Measurements from ENCODE around the gene CES2. TPM values are rescaled to one million over a fixed set of nuclear protein-coding genes. Genes with fewer than 3 reads are reported as not detected.
"Not testable (repeated sequence)": the region's sequence is repeated elsewhere in the genome, so short reads cannot be mapped to it uniquely, and the experiment has no call there.

The CES2 gene
- total RNA-seq, 1 experiment from 2014 or later = 29.7 TPM

GRCh38 chr16:66896682-66897081 lies 38.6 kb upstream of the CES2 start:
- CTCF ChIA-PET = interaction anchor here (1.9 to 11.5 kb wide), 4 partner anchors 14 to 55 kb away, joined by 13 to 175 read pairs (median 22); partner anchors contain the start of genes PDP2 and RRAD
- H3K27me3 Mint-ChIP-seq (ENCODE audit: low read depth); H3K9me3 Mint-ChIP-seq; DNase-seq (ENCODE audit: low spot score); ATAC-seq; H3K4me3 Mint-ChIP-seq; H3K27ac Mint-ChIP-seq; H3K4me1 Mint-ChIP-seq; POLR2A ChIA-PET; H3K36me3 Mint-ChIP-seq: not testable (repeated sequence)

- H3K27me3 Mint-ChIP-seq (ENCODE audit: low read depth) = no peaks in the 10 kb centered on the region; the same call in 1 of the 2 replicates
- CTCF ChIA-PET = interaction anchor here (0.6 to 11.5 kb wide), 4 partner anchors 12 to 145 kb away, joined by 3 to 175 read pairs (median 18); partner anchors contain the start of gene RRAD
- H3K4me1 Mint-ChIP-seq = peaks cover 8% of the 10 kb centered on the region
- POLR2A ChIA-PET = no interaction called here
- no peak overlapping the region for H3K27ac Mint-ChIP-seq
- no peak overlapping the region for H3K4me3 Mint-ChIP-seq
- DNase-seq (ENCODE audit: low spot score) (no peak), ATAC-seq (no peak)
- no peak for TF ChIP-seq NR2C2 (CRISPR knock-in tag; IDR thresholded peaks at IDR 0.05)
- no peak for TF ChIP-seq ELF4 (CRISPR knock-in tag; IDR thresholded peaks at IDR 0.05; ENCODE audit: low read depth)
- no peak for TF ChIP-seq TCF7 (CRISPR knock-in tag; IDR thresholded peaks at IDR 0.05; ENCODE audit: low read depth)
- no peak for TF ChIP-seq GRHL2 (CRISPR knock-in tag; IDR thresholded peaks at IDR 0.05; ENCODE audit: insufficient replicate concordance, severe bottlenecking)
- TF ChIP-seq GTF2I (CRISPR knock-in tag; conservative IDR thresholded peaks at IDR 0.05) = no peak
- TF ChIP-seq TEAD4 (CRISPR knock-in tag; IDR thresholded peaks at IDR 0.05) = no peak
- TF ChIP-seq RORB (CRISPR knock-in tag; IDR thresholded peaks at IDR 0.05) = no peak
- no peak for TF ChIP-seq ZSCAN18 (CRISPR knock-in tag; IDR thresholded peaks at IDR 0.05)
- TF ChIP-seq KAT7 (CRISPR knock-in tag; IDR thresholded peaks at IDR 0.05; ENCODE audit: borderline replicate concordance) = no peak
- TF ChIP-seq IRF1 (CRISPR knock-in tag; IDR thresholded peaks at IDR 0.05) = no peak
- TF ChIP-seq AFF4 (CRISPR knock-in tag; IDR thresholded peaks at IDR 0.05; ENCODE audit: borderline replicate concordance) = no peak
- TF ChIP-seq TP53 (CRISPR knock-in tag; IDR thresholded peaks at IDR 0.05) = no peak
- TF ChIP-seq HMGA2 (CRISPR knock-in tag; IDR thresholded peaks at IDR 0.05) = no peak
- no peak for TF ChIP-seq CBFB (CRISPR knock-in tag; IDR thresholded peaks at IDR 0.05; ENCODE audit: low read depth)
- TF ChIP-seq E2F5 (CRISPR knock-in tag; IDR thresholded peaks at IDR 0.05) = no peak
- no peak for TF ChIP-seq MXD4 (CRISPR knock-in tag; IDR thresholded peaks at IDR 0.05; ENCODE audit: borderline replicate concordance)
- no peaks in the 10 kb centered on the region for H3K9me3 Mint-ChIP-seq
- H3K36me3 Mint-ChIP-seq = no peaks in the 10 kb centered on the region
Observed at GRCh38 chr16:66898207-66898606, 37.1 kb upstream of the CES2 start.

- Mint-ChIP-seq H3K36me3 (no peaks in the 10 kb centered on the region), H3K9me3 (no peaks in the 10 kb centered on the region), H3K27me3 (ENCODE audit: low read depth) (no peaks in the 10 kb centered on the region; the same call in 1 of the 2 replicates), H3K4me3 (no peak overlapping the region), H3K4me1 (peaks cover 8% of the 10 kb centered on the region), H3K27ac (no peak overlapping the region)
- CTCF ChIA-PET = interaction anchor here (1.3 to 11.5 kb wide), 3 partner anchors 11 to 27 kb away, joined by 3 to 175 read pairs (median 32); partner anchors contain the start of genes PDP2 and RRAD
- DNase-seq (ENCODE audit: low spot score) (no peak), ATAC-seq (no peak)
- POLR2A ChIA-PET = no interaction called here
- no peak for TF ChIP-seq NR2C2 (CRISPR knock-in tag; IDR thresholded peaks at IDR 0.05)
- TF ChIP-seq KAT7 (CRISPR knock-in tag; IDR thresholded peaks at IDR 0.05; ENCODE audit: borderline replicate concordance) = no peak
- no peak for TF ChIP-seq NFE2L1 (CRISPR knock-in tag; IDR thresholded peaks at IDR 0.05)
- no peak for TF ChIP-seq OVOL2 (CRISPR knock-in tag; IDR thresholded peaks at IDR 0.05; ENCODE audit: borderline replicate concordance)
- TF ChIP-seq SP1 (CRISPR knock-in tag; conservative IDR thresholded peaks at IDR 0.05) = no peak
- TF ChIP-seq ZNF121 (CRISPR knock-in tag; IDR thresholded peaks at IDR 0.05) = no peak
- TF ChIP-seq FOXJ3 (CRISPR knock-in tag; IDR thresholded peaks at IDR 0.05; ENCODE audit: borderline replicate concordance) = no peak
- no peak for TF ChIP-seq IRF2 (CRISPR knock-in tag; IDR thresholded peaks at IDR 0.05; ENCODE audit: borderline replicate concordance, low read depth)
- TF ChIP-seq USF2 (CRISPR knock-in tag; IDR thresholded peaks at IDR 0.05) = no peak
- no peak for TF ChIP-seq FOXP4 (CRISPR knock-in tag; IDR thresholded peaks at IDR 0.05)
Observed at GRCh38 chr16:66898933-66899309, 36.4 kb upstream of the CES2 start.

Data from WTC11 (cell line).